ENCODE data around the gene IL6ST.

GRCh38 chr5:56025151-56025885, 30.6 kb upstream of the IL6ST start:
- TF ChIP-seq, protein P1, sequence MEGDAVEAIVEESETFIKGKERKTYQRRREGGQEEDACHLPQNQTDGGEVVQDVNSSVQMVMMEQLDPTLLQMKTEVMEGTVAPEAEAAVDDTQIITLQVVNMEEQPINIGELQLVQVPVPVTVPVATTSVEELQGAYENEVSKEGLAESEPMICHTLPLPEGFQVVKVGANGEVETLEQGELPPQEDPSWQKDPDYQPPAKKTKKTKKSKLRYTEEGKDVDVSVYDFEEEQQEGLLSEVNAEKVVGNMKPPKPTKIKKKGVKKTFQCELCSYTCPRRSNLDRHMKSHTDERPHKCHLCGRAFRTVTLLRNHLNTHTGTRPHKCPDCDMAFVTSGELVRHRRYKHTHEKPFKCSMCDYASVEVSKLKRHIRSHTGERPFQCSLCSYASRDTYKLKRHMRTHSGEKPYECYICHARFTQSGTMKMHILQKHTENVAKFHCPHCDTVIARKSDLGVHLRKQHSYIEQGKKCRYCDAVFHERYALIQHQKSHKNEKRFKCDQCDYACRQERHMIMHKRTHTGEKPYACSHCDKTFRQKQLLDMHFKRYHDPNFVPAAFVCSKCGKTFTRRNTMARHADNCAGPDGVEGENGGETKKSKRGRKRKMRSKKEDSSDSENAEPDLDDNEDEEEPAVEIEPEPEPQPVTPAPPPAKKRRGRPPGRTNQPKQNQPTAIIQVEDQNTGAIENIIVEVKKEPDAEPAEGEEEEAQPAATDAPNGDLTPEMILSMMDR (conservative IDR thresholded peaks at IDR 0.05) = no peak
- no peak for TF ChIP-seq EZH2 (IDR thresholded peaks at IDR 0.05; ENCODE audit: low read depth)

Measured in PC-9 (cell line).